Measurements from ENCODE around the gene MAP3K12.

DNA sequence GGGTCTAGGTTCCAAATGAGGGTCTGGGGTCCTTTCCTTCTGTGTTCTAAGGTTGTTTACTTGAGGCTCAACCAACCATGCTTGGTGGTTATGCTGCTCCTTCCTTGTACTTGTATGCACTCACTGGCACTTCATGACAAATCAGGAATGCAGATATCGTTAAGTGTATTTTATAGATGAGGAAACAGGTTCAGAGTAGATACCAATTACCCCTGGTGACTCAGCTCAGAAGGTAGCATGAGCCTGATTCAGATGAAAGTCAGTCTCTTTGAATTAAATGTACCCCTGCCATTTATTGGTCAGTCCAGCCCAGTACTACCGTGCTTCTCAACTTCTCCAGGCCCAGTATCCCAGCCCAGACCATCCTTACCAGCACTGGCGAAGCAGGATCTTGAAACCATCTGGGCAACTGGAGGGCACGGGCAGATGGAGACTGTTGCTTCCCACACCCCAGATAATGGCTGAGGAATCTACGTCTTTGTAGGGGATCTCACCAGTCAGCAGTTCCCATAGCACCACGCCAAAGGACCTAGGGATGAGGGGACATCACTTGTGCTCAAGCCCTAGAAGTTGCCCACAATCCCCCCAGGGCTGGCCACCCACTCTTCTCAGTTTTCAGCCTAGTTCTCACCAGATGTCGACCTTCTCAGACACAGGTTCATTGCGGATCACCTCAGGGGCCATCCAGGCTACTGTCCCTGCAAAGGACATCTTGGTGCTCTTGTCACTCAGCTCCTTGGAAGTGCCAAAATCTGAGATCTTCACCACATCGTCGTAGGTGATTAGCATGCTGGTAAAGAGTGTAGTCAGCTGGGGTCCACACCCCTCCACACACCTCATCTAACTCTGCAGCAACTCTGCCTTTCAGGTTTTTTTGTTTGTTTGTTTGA, 14.3 kb downstream of the MAP3K12 start:
- no peak for TF ChIP-seq EP300 (IDR thresholded peaks at IDR 0.05)
- no peak for TF ChIP-seq POLR2A (IDR thresholded peaks at IDR 0.05)
- TF ChIP-seq, protein P1, sequence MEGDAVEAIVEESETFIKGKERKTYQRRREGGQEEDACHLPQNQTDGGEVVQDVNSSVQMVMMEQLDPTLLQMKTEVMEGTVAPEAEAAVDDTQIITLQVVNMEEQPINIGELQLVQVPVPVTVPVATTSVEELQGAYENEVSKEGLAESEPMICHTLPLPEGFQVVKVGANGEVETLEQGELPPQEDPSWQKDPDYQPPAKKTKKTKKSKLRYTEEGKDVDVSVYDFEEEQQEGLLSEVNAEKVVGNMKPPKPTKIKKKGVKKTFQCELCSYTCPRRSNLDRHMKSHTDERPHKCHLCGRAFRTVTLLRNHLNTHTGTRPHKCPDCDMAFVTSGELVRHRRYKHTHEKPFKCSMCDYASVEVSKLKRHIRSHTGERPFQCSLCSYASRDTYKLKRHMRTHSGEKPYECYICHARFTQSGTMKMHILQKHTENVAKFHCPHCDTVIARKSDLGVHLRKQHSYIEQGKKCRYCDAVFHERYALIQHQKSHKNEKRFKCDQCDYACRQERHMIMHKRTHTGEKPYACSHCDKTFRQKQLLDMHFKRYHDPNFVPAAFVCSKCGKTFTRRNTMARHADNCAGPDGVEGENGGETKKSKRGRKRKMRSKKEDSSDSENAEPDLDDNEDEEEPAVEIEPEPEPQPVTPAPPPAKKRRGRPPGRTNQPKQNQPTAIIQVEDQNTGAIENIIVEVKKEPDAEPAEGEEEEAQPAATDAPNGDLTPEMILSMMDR (IDR thresholded peaks at IDR 0.05): no peak
- TF ChIP-seq POLR2AphosphoS5 (IDR thresholded peaks at IDR 0.05): no peak

Measured in suprapubic skin (tissue), 4 donors.